GM18507 (cell line): ENCODE data around the gene LILRB5.
"Not testable (repeated sequence)": the region's sequence is repeated elsewhere in the genome, so short reads cannot be mapped to it uniquely, and the experiment has no call there.

Experiments used
- DNase-seq: peaks from one replicate; pipeline ENCODE4 v3.0.0; 2011; ENCODE audit warnings: low read depth; ENCODE audit not compliant: insufficient read length; ENCODE audit errors: extremely low spot score
- FAIRE-seq: peaks from 2 replicates; lab custom pipeline; 2011; peaks lifted over from hg19 to GRCh38; lab: Jason Lieb, UNC

The LILRB5 gene

GRCh38 chr19:54221947-54222346 is 35.1 kb downstream of the LILRB5 start:
- not testable (repeated sequence) for DNase-seq, FAIRE-seq

DNA sequence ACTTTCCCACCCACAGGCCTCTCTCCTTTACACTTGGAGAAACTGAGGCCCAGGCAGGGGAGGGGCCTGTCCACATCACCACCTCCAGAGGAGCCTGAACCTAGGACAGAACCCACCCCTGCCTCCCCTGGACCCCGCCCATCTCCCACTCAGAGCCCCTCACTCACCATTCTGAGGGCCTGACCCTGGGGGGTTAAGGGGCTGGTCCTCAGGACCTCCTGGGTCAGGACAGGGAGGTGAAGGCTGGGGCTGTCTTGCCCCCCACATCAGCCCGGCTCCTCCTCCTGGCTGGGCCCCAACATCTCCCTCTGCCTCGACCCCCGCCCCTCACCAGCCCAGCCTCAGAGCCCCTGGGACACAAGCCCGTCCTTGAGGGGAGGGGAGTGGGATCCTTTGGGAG is 37.4 kb downstream of the LILRB5 start:
- not testable (repeated sequence) for DNase-seq, FAIRE-seq

DNA sequence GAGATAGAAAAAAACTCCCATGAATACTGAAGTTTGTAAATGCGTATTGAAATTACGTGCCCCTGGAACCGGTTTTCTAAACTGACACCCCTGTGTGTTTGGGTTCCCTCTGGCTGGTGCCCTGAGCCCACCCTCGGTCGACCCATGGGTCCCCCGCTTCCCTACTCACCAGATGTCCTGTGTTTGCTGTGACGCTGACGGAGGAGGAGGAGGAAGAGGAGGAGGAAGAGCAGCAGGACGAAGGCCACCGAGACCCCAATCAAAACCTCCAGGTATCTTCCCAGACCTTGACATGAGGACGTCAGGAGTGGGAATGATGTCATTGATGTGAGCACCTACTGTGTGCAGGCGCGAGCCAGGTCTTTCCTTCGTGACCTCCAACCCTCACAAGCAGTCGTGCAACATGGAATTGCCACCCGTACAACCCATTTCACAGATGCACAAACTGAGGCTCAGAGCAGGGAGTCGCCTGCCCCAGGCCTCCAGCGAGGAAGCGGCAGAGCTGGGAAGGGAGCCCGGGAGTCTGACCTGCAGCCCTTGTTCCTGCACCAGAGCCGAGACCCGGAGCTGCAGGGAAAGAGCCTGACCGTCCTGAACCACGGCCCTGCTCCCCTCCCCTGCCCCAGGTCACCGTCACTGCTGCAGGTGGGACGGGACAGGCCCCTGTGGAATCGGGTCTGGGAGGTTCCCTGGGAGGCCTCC is 38.0 kb downstream of the LILRB5 start:
- DNase-seq = no peak
- no peak for FAIRE-seq

DNA sequence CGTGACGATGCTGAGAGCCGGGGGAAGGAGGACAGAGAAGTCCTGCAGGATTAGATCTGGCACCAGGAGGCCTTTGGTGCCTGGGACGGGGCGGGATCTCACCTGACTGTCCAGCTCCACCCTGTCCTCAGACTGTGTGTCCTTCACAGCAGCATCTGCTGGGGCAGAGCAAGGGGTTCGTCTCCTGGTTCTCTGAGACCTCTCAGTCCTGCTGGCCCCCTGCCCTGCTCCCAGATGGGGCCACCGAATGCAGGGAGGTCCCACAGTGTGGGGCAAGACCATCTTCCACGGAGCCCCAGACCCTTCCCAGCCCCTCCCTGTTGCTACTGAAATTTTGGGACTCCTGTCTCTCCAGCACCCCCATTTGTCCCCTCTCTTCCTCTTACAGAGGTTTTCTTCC is 38.8 kb downstream of the LILRB5 start:
- no peak for DNase-seq
- FAIRE-seq = no peak

DNA sequence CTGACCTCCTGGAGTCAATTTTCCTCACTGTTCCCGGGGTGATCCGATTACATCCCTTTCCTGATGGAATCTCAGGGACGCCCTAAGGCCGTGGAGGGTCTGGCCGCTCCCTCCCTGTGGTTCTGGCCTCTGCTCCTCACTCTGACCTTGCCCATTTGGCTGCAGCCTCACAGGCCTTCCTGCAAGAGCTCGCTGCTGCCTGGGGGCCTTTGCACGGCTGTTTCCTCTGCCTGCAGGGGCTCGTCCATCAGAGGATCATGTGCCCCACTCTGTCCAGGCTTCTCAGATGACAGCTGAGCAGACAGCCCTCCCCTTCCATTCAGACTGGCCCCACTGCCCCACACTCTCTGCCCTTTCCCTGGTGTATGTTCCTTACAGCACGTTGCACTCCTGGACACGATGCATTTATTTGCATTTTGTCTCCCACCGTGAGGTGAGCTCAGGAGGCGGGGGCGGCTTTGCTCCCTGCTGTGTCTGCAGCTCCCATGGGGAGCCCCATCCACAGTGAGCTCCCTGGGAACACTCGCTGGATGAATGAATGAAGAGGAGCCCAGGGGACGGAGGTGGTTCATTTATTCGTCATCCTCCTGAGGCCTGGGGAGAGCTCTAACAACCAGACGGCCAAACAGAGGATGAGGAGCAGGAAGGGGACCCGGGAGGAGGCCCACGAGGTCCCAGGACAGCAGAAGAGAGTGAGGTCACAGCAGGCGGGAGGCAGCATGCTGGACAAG is 39.4 kb downstream of the LILRB5 start:
- FAIRE-seq, DNase-seq: not testable (repeated sequence)

DNA sequence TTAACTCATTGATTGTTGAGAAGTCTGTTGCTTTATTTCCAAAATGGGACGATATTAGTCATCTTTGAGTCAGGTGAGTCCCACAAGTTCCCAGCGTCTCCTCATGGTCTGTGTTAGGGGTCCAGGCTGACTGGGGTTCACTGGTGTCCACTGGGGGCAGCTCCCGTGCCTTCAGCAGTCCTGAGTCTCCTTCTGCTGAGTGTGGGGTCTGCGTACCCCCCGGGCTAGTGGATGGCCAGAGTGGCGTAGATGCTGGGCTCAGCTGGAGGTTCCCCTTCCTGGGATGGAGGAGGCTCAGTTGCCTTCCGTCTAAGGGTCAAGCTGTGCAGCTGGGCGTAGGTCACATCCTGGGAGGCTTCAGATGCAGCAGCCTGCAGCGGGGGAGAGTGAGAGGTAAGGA is 40.2 kb downstream of the LILRB5 start:
- FAIRE-seq (no peak), DNase-seq (no peak)

DNA sequence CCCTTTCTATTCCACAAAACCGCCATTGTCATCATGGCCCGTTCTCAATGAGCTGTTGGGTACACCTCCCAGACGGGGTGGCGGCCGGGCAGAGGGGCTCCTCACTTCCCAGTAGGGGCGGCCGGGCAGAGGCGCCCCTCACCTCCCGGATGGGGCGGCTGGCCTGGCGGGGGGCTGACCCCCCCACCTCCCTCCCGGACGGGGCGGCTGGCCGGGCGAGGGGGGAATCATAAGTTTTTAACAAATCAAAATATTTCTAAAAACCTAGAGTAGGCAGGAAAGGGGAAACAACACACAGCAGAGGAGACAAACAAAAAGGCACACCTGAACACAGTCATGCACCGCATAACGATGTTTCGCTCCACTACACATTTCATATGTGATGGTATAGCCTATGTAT is 42.3 kb downstream of the LILRB5 start:
- FAIRE-seq, DNase-seq: not testable (repeated sequence)

- not testable (repeated sequence) for DNase-seq, FAIRE-seq
Observed at GRCh38 chr19:54214217-54214616, 42.9 kb downstream of the LILRB5 start.

DNA sequence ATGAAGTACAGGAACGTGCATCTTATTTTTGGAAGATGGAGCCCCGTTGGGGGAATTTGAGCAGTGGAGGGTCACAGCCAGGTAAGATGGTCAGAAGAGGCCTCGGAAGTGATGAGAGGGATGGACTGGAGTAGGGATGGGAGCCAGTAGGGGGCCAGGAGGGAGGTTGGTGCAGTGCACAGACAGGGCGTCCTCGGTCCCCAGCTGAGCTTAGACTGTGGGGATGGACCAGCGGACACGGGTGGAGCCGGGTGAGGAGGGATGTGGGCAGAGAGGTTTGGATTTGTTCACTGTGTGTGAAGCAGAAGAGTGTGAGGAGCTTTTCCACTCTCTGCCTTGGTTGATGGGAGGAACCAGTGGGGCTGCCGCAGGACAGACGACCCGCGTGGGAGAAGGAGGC is 45.8 kb downstream of the LILRB5 start:
- FAIRE-seq (no peak), DNase-seq (no peak)

- FAIRE-seq (no peak), DNase-seq (no peak)
Observed at GRCh38 chr19:54209811-54210494, 47.1 kb downstream of the LILRB5 start.

- FAIRE-seq (no peak), DNase-seq (no peak)
Observed at GRCh38 chr19:54209058-54209810, 47.8 kb downstream of the LILRB5 start.

DNA sequence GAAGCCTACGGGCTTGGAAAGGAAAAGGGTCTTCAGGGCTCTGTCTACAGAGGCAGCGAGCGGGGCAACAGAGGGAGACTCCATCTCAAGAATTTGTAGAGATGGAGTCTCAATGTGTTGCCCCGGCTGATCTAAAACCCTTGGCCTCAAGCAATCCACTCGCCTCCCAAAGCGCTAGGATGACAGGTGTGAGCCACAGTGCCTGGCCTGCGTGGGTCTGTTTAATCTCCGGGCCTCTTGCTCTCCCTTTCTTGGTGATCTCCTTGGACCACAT is 48.4 kb downstream of the LILRB5 start:
- DNase-seq = no peak
- no peak for FAIRE-seq

DNA sequence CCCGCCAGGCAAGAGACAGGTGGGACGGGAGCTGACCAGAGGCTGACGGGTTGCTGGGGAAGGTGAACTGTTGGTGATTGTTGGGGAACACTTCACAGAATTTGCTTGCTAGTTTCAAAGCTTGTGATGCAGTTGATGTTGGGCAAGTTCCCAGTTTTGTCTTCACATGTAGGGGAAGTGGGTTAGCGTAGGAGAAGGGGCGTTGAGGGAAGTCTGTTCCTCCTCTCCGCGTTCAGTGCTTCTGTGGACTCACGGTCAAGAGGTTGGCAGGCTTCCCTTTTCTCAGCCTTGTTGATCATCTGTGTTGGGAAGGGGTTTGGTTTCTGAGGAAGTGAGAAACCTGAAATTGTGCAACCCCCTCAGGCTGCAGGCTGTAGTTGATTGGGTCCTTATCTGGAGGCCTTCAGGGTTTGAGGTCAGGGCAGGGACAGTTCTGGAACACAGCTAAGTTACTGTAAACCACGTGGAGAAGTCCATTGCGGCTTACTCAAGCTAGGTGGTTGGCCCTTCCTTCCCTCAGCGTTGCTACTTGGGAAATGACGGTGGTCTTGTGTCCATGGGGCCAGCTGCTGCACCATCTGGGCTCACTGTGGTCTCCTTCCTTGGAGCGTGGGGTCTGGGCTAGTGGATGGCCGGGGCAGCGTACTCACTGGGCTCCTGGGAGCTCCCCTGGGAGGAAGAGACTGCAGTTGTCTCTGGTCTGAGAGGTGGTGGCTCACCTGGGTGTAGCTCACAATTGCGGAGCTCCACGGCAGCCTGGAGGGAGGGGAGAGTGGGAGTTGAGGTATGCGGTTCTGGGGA is 48.9 kb downstream of the LILRB5 start:
- FAIRE-seq (peak; percentile 86), DNase-seq (peak; percentile 30)

- no peak for FAIRE-seq
- DNase-seq = no peak
Observed at GRCh38 chr19:54207676-54207982, 49.4 kb downstream of the LILRB5 start.

DNA sequence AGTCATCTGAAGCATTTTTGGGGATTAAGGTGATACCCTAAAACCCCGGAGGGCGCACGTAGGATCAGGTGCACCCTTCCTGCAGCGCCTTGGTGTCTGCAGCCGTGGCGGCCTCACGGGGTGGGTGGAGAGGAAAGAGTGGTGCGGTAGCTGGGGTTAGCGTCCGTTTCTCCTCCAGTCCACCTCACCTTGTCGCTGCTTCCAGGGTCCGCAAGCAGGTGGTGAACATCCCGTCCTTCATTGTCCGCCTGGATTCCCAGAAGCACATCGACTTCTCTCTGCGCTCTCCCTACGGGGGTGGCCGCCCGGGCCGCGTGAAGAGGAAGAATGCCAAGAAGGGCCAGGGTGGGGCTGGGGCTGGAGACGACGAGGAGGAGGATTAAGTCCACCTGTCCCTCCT is 49.9 kb downstream of the LILRB5 start:
- FAIRE-seq, DNase-seq: not testable (repeated sequence)

DNA sequence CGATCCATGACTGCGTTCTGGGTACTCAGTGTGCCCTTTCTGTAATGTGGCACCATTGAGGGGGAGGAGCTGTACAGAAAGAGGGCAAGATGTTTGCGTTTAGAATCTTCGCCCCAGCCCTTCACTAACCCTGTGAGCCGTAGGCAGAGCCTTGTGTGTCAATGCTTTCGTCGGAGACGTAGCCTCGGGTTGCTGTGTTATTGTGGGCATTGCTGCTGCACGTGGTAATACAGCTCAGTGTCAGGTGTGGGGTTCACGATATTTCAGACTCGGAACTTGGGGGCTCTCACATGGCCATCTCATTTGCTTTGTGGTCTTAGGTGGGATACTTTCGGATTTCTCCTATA is 50.3 kb downstream of the LILRB5 start:
- DNase-seq (no peak), FAIRE-seq (no peak)

GRCh38 chr19:54206030-54206830 is 50.8 kb downstream of the LILRB5 start:
- DNase-seq (no peak), FAIRE-seq (no peak)

DNA sequence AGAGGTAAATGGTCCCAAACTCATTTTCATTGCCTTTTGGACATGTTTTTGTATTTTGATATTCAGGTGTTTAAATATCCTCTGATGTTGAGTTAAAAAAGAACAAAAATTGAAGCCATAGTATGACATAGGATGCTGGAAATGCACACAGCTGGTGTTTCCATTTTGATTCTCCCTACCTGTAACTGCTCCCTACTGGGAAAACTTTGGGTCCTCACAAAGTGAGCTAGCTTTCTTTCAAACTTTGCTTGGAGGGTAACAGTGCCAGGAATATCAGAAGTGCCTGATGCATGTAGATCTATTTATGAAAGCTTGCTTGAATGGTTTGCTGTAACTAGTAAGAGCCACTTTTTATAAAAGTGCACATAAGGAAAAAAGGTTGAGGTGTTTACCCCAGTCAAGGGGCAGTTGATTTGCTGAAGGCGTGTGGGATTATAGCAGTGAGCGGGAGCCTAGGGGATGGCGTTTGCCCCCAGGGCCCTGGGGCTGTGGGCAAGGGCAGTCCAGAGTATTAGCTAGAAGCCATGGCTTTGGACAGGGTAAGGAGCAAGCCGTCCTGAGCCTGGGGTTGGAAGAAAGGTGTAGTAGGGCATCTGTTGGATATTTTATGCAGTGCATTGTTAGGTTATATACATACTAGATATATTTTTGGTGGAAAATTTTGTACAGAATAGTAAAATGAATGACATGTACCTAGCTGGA is 52.2 kb downstream of the LILRB5 start:
- no peak for FAIRE-seq
- DNase-seq = no peak
